Measurements from ENCODE around the gene HSPA1L.

DNA sequence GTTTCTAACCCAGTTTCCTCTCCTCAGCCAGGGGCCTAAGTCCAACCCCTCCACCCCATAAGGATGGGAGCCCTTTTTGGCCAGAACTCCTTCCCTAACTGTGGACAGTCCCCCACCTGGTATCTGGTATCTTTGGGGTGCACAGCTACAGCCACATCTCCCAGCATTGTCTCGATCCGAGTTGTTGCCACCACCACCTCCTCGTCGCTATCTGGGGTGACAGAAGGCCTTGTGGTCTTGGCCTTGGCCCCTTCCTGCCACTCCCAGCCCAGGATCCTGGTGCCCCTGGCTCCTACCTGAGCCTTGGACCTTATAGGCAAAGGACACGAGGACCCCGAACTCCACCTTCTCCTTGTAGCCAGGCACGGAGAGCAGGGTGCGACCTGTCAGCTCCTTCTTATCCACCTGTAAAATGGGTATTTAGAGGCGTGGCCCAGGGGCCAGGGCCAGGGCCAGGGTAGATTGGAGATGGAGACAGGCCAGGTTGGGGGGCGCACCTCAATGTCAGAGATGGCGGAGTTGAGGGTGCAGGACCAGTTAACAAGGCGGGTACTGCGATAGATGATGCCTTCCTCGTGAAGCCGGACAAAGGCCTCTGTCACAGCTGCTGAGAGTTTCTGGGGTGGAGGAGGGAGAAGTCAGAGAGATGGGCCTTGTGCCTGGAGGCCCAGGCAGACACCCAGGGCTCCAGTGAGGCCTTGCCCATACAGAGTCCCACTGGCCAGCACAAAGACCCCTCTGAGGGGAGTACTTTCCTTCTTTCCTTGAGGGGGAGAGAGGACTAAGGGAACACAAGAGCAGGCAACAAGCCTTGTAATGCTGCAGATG, 30.8 kb downstream of the HSPA1L start:
- TF ChIP-seq CTCF (IDR thresholded peaks at IDR 0.05) (no peak), EZH2 (IDR thresholded peaks at IDR 0.05) (no peak)
